Stomach (tissue), 4 donors: Measurements from ENCODE around the gene EXOSC5.

Experiments
- CTCF ChIP-seq, 7 experiments: fragments of 450-650 bp in 4 of 7; fragments of 200-600 bp in 3 of 7; sonication (generic) in 3 of 7; IDR thresholded peaks; one replicate each; pipeline ENCODE4 v1.5.1; 2016 to 2019; ENCODE audit warnings: antibody characterized with exemption in 7 of 7, control low read depth in 2 of 7, mild to moderate bottlenecking in 1 of 7
- POLR2AphosphoS5 ChIP-seq, 3 donors: sonication (generic); formaldehyde crosslinking; IDR thresholded peaks; one replicate each; pipeline ENCODE4 v1.6.1; 2016; ENCODE audit warnings: antibody characterized with exemption in 3 of 3

GRCh38 chr19:41392775-41393174, 4.4 kb downstream of the EXOSC5 start:
- TF ChIP-seq CTCF (IDR thresholded peaks at IDR 0.05) (no peak), POLR2AphosphoS5 (IDR thresholded peaks at IDR 0.05) (no peak)
